ENCODE results near the gene TNS1.

TNS1 gene

GRCh38 chr2:217909156-217909820 is 93.5 kb downstream of the TNS1 start:
- no peak for DNase-seq

- DNase-seq = no peak
Measured at GRCh38 chr2:217908544-217908943, 94.3 kb downstream of the TNS1 start.

- DNase-seq = no peak
Measured at GRCh38 chr2:217907266-217907665, 95.5 kb downstream of the TNS1 start.

- no peak for DNase-seq
Measured at GRCh38 chr2:217906798-217907197, 96.0 kb downstream of the TNS1 start.

GRCh38 chr2:217905896-217906295 is 96.9 kb downstream of the TNS1 start:
- no peak for DNase-seq

- DNase-seq = no peak
Measured at GRCh38 chr2:217905395-217905794, 97.4 kb downstream of the TNS1 start.

- no peak for DNase-seq
Measured at GRCh38 chr2:217904614-217904965, 98.2 kb downstream of the TNS1 start.

GRCh38 chr2:217903859-217904613 is 98.8 kb downstream of the TNS1 start:
- DNase-seq = no peak

GRCh38 chr2:217903142-217903858 is 99.5 kb downstream of the TNS1 start:
- DNase-seq = no peak

- DNase-seq = no peak
Measured at GRCh38 chr2:217902379-217903141, 100.2 kb downstream of the TNS1 start.

- no peak for DNase-seq
Measured at GRCh38 chr2:217901835-217902378, 100.9 kb downstream of the TNS1 start.

GRCh38 chr2:217901400-217901799 is 101.4 kb downstream of the TNS1 start:
- DNase-seq = no peak

GRCh38 chr2:217900780-217901360 is 101.9 kb downstream of the TNS1 start:
- DNase-seq = no peak

GRCh38 chr2:217900010-217900779 is 102.6 kb downstream of the TNS1 start:
- DNase-seq = no peak

- no peak for DNase-seq
Measured at GRCh38 chr2:217899231-217900009, 103.4 kb downstream of the TNS1 start.

GRCh38 chr2:217897816-217898806 is 104.7 kb downstream of the TNS1 start:
- DNase-seq = no peak

- DNase-seq = no peak
Measured at GRCh38 chr2:217897091-217897715, 105.6 kb downstream of the TNS1 start.

- DNase-seq = no peak
Measured at GRCh38 chr2:217895070-217895635, 107.6 kb downstream of the TNS1 start.

GRCh38 chr2:217893440-217893839 is 109.4 kb downstream of the TNS1 start:
- no peak for DNase-seq
